GM19438 (cell line): ENCODE results near the gene PFKL.
"Not testable (repeated sequence)": the region's sequence is repeated elsewhere in the genome, so short reads cannot be mapped to it uniquely, and the experiment has no call there.

ENCODE experiments used
- ATAC-seq: cut with Tn5 transposase; IDR thresholded peaks from one replicate; pipeline ENCODE4 v1.9.1; 2021; ENCODE audit warnings: low read depth; ENCODE audit not compliant: unreplicated experiment

PFKL gene

DNA sequence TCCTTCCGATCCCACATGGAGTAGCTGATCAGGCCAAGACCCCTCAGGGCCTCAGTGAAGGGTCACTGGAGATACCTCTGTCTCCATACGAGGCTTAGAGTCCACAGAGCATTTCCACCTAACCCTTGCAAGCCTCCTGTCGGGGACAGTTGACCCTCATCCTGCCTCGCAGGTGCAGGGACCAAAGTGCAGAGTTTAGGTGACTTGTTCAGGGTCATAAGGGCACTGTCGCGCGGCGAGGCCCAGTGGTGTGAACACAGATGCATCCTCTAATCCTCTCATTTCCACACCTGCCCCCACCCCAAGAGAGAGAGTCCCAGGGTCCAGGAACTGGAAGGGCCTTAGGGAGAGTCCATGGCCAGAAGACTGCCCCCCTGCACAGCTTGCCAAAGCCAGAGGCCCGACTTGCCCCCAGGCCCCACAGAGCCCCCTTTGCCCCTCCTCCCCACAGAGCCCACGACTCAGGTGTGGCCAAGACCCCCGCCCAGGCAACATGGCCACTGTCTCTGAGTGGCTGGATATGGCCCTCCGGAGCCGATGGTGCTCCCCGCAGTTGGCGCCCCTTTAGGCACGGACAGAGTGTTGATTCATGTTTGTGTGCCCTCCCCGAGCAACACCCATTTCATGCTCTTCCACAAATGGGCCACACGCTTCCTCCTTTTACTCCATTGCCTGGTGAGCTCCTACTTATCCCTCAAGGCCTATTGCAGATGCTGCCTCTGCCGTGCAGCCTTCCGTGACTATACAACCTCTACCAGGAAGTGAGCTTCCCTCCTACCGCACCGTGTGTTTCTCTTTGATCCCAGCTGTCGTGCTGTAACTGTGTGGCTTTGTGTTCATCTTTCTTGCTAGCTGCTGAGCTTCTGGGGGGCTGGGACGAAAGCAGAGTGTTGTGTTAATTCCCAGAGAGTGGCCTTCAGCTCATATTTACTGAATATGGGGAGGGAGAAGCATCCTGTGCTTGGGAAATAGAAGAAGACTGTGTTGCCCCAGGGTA is 55.2 kb downstream of the PFKL start:
- no peak for ATAC-seq

DNA sequence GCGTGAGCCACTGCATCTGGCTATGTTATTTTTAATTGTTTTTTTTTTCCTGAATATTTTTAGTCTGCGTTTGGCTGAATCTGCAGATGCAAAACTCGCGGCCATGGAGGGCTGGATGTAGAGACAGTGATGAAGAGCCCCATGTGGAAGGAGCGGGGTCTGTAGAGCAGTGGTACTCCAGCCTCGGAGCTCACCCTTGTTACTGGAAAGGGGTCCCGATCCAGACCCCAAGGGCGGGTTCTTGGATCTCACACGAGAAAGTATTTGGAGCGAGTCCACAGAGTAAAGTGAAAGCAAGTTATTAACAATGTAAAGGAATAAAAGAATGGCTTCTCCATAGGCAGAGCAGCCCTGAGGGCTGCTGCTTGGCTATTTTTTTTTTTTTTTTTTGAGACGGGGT is 56.3 kb downstream of the PFKL start:
- no peak for ATAC-seq

DNA sequence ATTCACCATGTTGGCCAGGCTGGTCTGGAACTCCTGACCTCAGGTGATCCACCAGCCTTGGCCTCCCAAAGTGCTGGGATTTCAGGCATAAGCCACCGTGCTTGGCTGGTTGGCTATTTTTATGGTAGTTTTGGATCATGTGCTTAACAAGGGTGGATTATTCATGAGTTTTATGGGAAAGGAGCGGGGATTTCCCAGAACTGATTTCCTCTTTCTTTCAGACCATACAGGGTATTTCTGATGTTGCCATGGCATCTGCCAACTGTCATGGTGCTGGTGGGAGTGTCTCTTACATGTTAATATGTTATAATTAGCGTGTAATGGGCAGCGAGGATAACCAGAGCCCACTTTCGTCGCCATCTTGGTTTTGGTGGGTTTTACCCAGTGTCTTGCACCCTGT is 56.8 kb downstream of the PFKL start:
- ATAC-seq, result no peak

DNA sequence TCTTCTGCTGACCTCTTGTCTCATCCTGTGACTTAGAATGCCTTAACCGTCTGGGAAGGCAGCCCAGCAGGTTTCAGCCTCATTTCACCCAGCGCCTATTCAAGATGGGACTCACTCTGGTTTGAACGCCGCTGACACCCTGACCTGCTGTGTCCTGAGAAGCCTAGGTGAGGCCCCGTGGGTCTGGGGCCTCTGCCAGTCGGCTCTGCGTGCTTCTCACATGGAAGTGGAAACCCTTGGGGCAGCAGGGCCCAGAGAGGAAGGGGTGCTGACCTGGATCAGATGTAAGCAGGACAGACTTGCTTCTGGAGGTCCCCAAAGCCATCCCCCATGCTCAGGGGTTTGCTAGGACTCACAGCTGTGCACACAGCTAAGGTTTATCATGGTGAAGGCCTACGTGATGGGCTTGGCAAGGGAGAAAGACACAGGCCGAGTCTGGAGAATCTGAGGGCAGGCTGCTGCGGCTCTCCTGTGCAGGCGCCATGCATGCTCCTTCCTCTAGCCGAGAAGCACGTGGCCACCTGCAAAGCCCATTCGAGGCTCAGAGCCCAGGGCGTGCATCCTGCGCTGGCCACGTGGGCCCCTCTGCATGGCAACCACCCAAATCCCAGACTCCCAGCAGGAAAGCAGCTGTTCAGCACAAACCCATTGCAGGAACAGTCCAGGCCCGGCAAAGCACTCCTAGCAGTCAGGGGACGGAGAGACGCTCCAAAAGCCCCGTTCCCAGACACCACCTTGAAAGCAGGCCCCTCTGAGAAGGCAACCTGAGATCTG is 57.4 kb downstream of the PFKL start:
- ATAC-seq, result no peak

DNA sequence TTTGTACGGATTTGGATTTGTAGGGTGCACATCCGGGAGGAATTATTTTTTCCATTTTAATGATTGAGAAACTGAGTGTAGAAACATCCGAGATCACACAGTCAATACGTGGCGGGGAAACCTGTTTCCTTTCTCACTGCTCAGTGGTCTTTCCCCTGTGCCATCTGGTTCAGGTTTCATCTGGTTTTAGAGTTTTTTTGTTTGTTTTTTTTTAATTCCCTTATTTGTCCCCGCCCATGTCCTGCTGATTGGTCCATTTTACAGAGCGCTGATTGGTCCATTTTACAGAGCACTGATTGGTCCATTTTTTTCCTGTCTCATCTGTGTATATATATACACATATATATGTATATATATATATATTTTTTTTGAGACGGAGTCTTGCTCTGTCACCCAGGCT is 59.5 kb downstream of the PFKL start:
- ATAC-seq, result no peak

DNA sequence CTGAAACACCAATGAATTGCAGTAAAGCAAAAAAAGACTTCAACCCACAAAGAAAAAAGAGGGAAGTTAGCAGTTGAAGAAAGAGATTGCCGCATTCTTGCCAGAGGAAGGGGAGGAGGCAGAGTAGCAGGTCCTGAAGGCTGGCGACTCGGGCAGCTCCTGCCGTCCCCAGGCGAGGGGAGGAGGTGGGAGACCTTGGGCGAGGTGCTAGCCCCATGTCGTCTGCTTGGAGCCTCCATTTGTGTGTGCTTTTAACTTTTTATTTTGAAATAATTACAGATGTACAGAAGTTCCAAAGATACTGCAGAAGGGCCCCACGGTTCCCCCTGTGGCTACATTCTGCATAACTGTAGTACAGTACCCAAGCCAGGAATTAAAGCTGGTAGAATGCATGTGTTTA is 60.3 kb downstream of the PFKL start:
- no peak for ATAC-seq

DNA sequence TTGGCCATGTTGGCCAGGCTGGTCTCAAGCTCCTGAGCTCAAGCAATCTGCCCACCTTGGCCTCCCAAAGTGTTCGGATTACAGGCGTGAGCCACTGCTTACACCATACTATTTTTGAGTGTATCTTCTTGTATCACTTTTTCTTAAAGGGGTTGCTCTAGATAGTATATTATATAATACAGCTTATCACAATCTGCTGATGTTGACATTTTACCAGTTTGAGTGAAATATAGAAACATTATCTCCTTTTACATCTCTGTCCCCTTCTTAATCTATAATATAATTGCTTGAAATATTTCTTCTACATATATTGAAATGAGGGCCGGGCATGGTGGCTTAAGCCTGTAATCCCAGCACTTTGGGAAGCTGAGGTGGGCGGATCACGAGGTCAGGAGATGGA is 62.0 kb downstream of the PFKL start:
- not testable (repeated sequence) for ATAC-seq

DNA sequence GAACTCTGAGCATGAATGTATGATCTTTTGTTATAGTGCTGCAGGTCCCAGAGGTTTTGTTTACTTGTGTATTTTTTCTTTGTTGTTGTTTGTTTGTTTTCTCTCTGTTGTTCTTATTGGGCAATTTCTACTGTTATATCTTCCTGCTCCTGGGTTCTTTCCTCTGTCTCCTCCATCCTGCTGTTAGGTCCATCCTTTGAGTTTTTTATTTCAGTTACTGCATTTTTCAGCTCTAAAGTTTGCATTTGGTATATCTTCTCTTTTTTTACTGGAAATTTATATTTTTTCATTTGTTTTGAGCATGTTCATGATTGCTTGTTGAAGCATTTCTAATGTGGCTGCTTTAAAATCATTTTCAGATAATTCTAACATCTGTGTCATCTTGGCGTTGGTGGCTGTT is 63.4 kb downstream of the PFKL start:
- no peak for ATAC-seq

DNA sequence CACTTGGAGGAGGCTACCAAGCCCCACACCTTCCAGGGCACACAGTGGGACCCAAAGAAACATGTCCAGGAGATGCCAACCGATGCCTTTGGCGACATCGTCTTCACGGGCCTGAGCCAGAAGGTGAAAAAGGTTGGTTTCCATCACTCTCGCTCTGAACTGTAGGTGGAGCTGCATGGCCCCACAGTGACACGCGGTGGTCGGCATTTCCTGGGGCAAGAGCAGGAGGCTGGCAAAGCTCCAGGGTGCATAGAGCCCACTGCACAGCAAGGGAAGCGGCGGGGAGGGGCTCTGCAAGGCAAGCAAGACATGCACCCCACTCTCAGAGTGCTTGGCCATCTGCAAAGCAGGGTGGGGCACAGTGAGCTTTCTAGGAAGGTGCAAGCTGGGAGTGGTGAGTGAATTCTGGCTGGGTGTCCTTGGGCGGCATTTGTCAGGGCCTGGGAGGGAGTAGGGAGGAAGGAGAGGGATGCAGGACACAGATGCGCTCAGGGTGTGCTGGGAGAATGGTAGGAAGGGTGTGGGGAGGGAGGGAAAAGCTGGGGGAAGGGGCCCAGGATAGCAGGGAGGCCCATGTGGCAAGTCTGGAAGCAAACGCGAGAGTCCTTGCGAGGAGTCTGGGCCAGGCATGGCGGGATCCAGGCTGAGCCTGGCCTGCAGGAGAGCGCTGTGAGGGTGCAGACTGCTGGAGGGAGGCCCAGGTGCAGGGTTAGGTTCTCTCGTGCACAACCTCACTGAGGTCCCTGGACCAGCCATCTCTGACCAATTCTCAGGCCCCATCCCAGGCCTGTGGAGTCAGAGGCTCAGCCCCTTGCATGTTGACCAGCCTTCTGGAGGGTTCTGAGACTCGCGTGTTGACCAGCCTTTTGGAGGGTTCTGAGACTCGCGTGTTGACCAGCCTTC is 64.5 kb downstream of the PFKL start:
- no peak for ATAC-seq

DNA sequence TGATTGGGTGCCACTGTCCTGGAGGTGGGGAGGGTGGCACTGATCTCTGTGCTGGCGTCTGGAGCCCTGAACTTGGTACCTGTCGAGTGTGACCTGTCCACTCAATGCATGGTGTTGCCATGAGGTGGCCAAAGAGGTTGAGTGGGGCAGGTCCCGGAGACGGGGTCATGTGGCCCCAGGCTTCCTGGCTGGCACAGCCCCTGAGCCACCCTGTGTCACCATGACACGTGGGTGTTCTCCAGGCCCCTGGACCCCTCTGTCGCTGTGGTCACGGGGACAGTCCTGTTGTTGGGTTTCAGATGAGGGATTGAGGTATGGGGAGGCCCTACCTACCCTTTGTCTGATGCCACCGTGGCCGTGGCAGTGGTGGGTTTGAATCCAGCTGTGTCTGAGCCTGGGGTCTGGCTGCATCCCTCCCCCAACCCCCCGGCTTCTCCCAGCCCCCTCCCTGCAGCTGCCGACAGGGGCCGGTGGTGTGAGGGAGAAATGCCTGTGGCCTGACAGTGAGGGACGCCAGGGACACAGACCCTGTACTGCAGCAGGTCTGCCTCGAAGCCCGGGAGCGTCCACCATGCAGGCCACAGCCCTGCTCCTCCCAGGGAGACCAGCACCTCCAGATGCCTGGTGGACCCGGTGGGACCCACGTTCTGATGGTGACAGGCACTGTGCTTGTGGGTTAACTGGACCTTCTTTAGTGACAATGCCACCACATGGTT is 65.6 kb downstream of the PFKL start:
- no peak for ATAC-seq

DNA sequence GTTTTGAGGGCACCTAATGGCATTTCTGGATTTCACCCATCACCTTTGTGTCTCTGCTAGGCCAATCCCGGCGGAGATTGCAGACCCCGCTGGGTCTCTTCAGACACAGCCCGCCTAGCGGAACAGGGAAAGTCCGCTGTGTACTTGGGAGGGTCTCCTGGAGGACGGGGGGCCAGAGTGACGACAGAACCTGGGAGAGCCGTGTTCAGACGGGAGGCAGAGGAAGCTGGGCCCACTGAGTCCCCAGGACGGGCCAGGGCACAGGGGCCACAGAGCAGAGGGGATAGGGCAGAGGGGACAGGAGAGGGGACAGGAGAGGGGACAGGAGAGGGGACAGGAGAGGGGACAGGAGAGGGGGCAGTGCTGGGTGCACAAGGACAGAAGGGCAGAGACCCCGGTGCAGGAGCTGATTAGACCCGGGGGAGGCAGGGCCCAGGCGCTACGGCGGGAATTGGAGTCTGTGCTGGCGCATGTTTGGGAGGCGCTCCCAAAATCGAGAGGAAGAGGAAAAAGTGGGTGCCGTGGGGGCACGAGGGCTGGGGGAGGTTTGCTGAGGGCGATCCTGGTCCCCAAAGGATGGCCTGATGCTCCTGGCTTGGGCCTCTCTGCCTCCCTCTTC is 66.2 kb downstream of the PFKL start:
- no peak for ATAC-seq

DNA sequence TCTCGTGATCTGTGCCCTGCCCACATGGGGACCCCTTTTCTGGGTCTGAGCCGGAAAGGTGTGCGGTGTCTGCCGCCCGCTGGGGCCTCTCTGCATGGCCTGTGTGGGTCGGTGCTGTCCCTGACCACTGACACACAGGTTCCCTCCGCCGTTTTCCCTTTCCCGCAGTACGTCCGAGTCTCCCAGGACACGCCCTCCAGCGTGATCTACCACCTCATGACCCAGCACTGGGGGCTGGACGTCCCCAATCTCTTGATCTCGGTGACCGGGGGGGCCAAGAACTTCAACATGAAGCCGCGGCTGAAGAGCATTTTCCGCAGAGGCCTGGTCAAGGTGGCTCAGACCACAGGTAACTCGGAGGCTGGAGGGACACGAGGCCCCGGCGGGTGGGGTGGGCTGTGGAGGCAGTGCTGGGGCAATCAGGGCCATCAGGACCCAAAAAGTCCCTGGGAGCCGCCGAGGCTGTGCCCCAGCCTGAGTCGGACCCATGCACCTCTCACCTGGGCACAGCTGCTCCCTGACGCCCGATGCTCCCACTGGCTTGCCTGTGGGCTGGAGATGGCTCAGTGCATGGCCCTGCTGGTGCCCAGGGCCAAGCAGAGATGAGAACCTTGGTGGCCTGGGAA is 66.8 kb downstream of the PFKL start:
- no peak for ATAC-seq

DNA sequence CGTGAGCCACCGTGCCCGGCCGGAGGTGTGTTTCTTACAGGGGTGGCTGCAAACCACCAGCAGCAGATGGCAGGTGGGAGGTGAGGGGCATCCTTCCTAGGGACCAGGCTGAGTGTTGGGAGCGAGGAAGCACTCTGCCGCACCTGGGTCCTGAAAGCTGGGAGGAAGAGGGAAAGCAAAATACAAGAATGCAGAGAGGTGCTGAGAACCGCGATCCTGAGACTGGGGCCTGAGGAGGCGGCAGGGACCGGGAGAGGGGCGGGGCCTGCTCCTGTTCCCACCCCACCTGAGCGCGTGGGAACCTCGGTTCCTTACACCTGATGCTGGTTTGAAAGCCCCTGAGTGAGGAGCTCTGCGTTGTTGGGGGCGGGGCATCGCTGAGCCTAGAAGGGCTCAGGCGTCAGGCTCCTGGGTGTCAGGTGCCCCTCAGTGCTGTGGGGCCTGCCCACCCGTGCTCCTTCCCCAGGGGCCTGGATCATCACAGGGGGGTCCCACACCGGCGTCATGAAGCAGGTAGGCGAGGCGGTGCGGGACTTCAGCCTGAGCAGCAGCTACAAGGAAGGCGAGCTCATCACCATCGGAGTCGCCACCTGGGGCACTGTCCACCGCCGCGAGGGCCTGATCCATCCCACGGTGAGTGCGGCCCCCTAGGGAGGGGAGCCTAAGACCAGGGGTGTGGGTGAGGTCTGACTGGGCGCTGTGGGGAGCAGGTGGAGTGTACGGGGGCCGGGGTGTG is 69.0 kb downstream of the PFKL start:
- no peak for ATAC-seq

DNA sequence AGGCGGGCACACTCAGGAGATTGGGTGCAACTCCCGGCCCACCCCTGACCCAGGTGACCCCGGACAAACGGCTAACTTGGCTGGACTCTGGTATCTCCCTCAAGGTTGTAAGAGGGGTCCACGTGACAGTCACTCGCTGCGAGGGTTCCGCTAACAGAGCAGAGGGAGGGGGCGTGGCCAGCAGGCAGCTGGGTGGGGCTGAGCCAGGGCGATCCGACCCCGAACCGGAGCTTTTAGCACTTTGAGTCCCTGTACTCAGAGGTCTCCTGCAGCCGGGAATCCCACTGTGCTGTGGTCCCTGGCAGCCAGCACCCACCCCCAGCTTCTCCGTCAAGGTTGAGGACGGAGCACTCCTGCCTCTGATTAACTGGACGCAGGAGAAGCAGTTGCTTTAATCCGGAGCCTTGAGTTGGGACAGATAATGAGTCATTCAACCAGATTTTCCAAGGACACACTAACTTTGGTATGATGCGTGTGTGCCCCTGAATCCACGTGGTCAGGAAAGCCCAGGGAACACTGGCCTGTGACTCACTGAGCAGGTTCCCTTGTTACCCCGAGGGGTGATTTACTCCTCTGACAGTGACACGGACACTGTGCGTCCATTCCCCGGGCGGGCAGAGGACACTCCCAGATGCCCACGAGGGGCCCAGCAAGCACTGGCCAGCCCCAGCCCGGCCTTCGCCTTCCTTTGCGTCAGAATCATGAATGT is 70.3 kb downstream of the PFKL start:
- ATAC-seq, result no peak

DNA sequence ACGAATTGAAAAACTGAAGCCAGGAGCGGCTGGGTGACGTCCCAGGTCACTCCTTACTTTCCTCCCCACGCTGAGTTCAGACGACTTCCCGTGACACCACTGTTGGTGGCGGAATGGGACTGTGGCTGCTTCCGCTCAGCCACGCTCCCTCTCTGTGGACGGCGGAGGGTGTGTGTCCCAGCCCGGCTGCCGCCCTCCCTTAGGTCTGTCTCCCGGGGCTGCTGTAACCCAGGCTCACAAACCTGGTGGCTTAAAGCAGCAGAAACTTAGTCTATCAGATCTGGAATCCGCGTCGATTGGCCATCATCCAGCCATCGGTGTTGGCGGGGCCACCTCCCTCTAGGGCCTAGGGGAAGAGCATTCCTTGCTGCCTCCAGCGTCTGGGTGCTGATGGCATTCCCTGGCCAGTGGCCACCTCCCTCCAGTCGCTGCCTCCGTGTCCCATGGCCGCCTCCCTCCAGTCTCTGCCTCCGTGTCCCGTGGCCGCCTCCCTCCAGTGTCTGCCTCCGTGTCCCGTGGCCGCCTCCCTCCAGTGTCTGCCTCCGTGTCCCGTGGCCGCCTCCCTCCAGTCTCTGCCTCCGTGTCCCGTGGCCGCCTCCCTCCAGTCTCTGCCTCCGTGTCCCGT is 71.0 kb downstream of the PFKL start:
- ATAC-seq, result no peak

DNA sequence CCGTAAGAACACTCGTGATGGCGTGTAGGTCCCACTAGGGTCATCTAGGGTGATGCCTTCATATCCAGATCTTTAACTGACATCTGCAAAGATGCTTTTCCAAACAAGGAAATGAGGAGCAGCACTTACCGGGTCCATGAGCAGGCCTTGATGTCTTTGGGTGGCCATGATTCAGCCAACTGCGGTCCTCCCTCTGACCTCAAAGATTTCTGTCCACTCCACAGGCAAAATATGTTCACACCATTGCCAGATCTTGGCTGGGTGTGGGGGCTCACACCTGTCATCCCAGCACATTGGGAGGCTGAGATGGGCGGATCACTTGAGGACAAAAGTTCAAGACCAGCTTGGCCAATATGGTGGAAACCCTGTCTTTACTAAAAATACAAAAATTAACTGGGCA is 71.7 kb downstream of the PFKL start:
- no peak for ATAC-seq

DNA sequence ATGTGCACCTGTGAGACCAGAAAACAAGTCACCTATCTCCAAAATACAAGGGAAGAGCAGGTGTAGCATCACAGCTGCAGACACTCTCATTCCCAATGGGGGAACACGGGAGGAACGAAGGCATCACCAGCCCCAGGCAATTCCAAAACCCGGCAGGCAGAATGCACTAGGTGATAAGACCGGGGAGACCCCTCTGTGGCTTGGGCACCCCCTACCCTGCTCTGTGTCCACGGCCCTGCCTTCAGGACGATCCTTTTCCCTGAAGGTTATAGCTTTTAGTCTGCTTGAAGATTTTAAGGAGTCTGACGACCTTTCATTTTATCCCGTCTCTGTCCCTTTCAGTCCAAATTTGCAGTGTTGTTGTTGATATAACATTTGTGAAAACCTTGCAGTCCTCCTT is 72.8 kb downstream of the PFKL start:
- ATAC-seq, result no peak
